Measurements from ENCODE around the gene SAFB. TPM values are rescaled to one million over a fixed set of nuclear protein-coding genes. Genes with fewer than 3 reads are reported as not detected.

The SAFB gene
- total RNA-seq, 2 donors from 2014 or later: 49.8 to 244 TPM

DNA sequence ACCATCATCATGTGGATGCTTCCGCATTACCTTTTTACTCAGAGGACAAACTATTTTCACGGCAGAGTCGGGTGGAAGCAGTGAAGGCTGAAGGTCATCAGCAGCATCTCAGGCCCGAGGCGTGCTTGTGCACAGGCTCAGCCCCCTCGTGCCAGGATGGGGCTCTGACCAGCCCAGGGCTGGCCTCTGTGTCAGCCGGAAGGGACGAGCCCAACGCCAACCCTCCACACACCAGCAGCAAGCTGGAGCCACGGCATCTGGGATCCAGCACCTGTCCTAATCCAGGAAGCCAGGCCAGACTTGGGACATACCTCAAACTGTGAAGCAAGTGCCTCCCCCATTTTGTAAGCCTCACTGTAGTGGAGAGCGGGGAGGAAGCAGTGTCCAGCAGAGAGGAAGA, 46.3 kb downstream of the SAFB start:
- no peaks in the 10 kb centered on the region for H3K4me1 ChIP-seq
- DNase-seq (no peak), ATAC-seq (no peak)
- no peak for TF ChIP-seq POLR2A (IDR thresholded peaks at IDR 0.05)
- no peak for TF ChIP-seq CTCF (IDR thresholded peaks at IDR 0.05)
- no peak overlapping the region for H3K27ac ChIP-seq
- H3K4me3 ChIP-seq: no peak overlapping the region
- H3K36me3 ChIP-seq (replicated peaks in 1 of 2; ENCODE audit: insufficient read depth in 1 of 2, low read depth in 2 of 2): peaks cover 15 to 37% of the 10 kb centered on the region in 2 donors
- no peaks in the 10 kb centered on the region for H3K27me3 ChIP-seq
- H3K9me3 ChIP-seq: no peaks in the 10 kb centered on the region
- 82 to 86% methylated on average over 8 to 11 of the region's 11 CpGs for WGBS, 2 donors
- intact Hi-C loops (cut with DNase I): no loop called here

GRCh38 chr19:5671600-5671999, 48.7 kb downstream of the SAFB start:
- no peak for DNase-seq
- no peak overlapping the region for H3K27ac ChIP-seq
- H3K4me3 ChIP-seq: no peak overlapping the region
- no peaks in the 10 kb centered on the region for H3K27me3 ChIP-seq
- no peaks in the 10 kb centered on the region for H3K9me3 ChIP-seq
- intact Hi-C loops (cut with DNase I): no loop called here
- H3K4me1 ChIP-seq: no peaks in the 10 kb centered on the region
- WGBS, 2 donors: 90 to 98% methylated on average over 6 to 7 of the region's 7 CpGs
- ATAC-seq: no peak
- no peak for TF ChIP-seq CTCF (IDR thresholded peaks at IDR 0.05)
- no peak for TF ChIP-seq POLR2A (IDR thresholded peaks at IDR 0.05)
- peaks cover 8 to 19% of the 10 kb centered on the region in 2 donors for H3K36me3 ChIP-seq (replicated peaks in 1 of 2; ENCODE audit: insufficient read depth in 1 of 2, low read depth in 2 of 2)

DNA sequence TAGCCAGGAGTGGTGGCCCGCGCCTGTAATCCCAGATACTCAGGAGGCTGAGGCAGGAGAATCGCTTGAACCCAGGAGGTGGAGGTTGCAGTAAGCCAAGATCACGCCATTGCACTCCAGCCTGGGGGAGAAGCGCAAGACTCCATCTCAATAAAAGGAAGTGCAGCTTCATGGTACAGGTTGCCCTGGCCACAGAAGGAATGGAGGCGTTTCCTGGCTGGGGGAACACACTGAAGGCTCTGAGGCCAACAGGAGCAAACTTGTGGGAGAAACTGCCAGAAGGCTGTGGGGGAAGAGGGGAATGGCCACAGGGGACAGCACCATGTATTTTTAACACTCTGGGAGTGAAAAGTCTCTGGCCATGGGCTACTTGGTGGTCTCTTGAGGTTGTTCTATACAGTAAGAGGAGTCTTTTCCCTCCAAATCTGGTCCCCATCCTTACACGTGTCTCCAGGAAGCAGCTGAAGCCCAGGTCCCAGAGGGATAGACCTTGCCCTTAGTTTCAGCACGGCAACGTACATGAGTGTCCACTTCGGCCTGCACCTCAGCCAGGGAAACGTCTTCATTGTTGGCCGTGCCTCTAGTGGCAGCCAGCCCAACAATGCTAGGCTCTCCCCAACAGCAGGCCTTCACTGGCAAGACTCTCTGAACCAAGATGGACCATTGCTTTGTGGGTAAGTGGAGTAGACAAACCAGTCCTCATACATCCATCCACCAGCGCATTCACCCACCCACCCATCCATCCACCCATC, 50.0 kb downstream of the SAFB start:
- Histone ChIP-seq H3K27ac (no peak overlapping the region), H3K4me3 (no peak overlapping the region), H3K27me3 (no peaks in the 10 kb centered on the region), H3K4me1 (no peaks in the 10 kb centered on the region), H3K9me3 (no peaks in the 10 kb centered on the region), H3K36me3 (replicated peaks in 1 of 2; ENCODE audit: insufficient read depth in 1 of 2, low read depth in 2 of 2) (peaks cover 0 to 11% of the 10 kb centered on the region in 2 donors)
- 89% methylated on average over 13 of the region's 13 CpGs for WGBS, 2 donors
- no peak for ATAC-seq
- intact Hi-C loops (cut with DNase I): no loop called here
- DNase-seq: no peak
- no peak for TF ChIP-seq CTCF (IDR thresholded peaks at IDR 0.05)
- no peak for TF ChIP-seq POLR2A (IDR thresholded peaks at IDR 0.05)

GRCh38 chr19:5673752-5674151, 50.9 kb downstream of the SAFB start:
- Histone ChIP-seq H3K27ac (no peak overlapping the region), H3K36me3 (replicated peaks in 1 of 2; ENCODE audit: insufficient read depth in 1 of 2, low read depth in 2 of 2) (peaks cover 0 to 8% of the 10 kb centered on the region in 2 donors), H3K27me3 (no peaks in the 10 kb centered on the region), H3K9me3 (no peaks in the 10 kb centered on the region), H3K4me1 (no peaks in the 10 kb centered on the region), H3K4me3 (no peak overlapping the region)
- WGBS, 2 donors: 100% methylated on average over 1 of the region's 1 CpG
- TF ChIP-seq CTCF (IDR thresholded peaks at IDR 0.05) (no peak), POLR2A (IDR thresholded peaks at IDR 0.05) (no peak)
- no peak for DNase-seq
- ATAC-seq: no peak
- intact Hi-C loops (cut with DNase I): no loop called here

GRCh38 chr19:5674714-5675113, 51.8 kb downstream of the SAFB start:
- no peaks in the 10 kb centered on the region for H3K9me3 ChIP-seq
- no peaks in the 10 kb centered on the region for H3K36me3 ChIP-seq (replicated peaks in 1 of 2; ENCODE audit: insufficient read depth in 1 of 2, low read depth in 2 of 2)
- H3K27ac ChIP-seq: no peak overlapping the region
- H3K4me3 ChIP-seq: no peak overlapping the region
- TF ChIP-seq POLR2A (IDR thresholded peaks at IDR 0.05) (no peak), CTCF (IDR thresholded peaks at IDR 0.05) (no peak)
- intact Hi-C loops (cut with DNase I): no loop called here
- DNase-seq (no peak), ATAC-seq (no peak)
- 81 to 88% methylated on average over 5 of the region's 5 CpGs for WGBS, 2 donors
- peaks cover 9% of the 10 kb centered on the region for H3K4me1 ChIP-seq
- no peaks in the 10 kb centered on the region for H3K27me3 ChIP-seq

Data from body of pancreas (tissue), 4 donors.